Measurements from ENCODE around the gene KLHL34.

Gene KLHL34

DNA sequence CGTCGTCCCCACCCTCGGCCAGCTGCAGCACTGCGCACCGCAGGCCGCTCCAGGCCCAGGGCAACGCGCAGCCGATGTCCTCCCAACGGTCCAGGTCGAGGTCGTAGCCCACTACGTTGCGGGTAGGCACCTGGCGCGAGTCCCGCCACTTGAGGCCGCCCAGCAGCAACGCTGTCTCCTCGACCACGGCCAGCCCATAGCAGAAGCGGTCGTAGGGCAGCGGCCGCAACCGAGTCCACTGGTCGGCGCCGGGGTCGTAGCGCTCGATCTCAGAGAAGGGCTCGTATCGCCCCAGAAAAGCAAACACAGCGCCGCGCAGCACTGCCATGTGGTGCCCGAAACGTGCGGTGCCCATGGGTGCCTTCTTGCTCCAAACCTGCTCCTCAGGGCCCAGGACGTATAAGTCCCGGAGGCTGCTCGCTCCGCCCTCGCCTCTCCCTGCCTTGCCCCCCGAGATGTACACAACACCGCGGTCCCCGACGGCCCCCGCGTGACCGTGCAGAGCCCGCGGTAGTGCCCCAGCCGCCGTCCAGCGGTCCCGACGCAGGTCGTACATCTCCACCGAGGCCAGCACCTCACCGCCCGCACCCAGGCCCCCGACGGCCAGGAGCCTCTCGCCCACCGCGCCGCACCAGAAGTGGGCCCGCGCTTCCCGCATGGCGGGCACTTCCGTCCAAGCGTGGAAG is 2.1 kb downstream of the KLHL34 start:
- no peak for DNase-seq (ENCODE audit: low read depth)

DNA sequence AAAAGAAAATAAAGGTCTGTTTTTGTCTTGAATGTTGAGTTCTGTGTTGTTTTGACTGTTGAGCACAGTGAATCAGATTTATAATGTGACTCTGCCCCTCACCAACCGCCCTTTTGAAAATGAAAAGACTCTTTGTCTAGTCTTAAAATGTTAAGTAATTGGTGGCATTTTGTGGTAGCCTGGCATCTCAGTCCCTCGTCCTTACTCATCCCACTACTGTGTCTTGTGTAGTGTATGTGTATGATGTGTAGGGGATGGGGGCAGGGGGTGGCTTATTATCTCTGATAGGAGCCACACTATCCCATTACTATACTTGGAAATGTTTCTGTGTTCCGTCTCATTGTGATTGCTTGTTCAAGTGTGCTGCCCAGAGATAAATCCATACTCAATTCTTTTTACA is 12.2 kb downstream of the KLHL34 start:
- no peak for DNase-seq (ENCODE audit: low read depth)

DNA sequence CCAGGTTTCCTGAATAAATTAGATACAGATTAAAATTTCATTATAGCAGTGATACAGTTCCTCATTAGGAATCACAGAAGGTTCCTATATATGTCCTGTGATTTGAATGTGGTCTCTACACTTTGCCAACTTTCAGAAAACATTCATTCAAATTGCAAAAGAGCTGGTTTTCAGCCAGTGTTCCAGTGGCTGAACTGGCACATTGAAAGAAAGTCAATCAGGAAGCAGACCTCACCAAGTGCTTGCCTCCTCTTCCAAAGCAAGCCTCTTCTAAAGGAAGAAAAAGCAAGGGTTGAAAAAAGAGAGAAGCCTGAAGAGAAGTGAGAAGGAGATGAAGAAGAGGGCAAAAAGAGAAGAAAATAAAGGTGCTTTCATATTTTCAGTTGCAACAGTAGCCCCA is 12.7 kb downstream of the KLHL34 start:
- no peak for DNase-seq (ENCODE audit: low read depth)

DNA sequence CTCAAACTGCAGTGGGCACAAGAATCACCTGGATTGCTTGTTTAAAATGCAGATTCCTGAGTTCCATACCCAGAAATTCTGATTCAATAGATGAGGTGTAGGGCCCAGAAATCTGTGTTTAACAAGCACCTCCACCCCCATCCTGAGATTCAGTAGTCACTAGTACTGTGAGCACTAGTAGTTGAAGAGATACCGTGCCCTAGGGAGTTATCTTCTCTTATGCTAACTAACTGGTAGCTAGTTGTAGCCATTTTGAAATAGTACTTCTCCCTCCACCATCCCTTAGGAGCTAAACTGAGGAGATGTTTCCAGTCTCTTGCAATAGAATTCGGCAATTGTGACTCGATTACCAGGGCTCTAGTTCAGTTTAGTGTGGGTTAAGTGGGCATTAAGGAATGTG is 18.4 kb downstream of the KLHL34 start:
- no peak for DNase-seq (ENCODE audit: low read depth)

DNA sequence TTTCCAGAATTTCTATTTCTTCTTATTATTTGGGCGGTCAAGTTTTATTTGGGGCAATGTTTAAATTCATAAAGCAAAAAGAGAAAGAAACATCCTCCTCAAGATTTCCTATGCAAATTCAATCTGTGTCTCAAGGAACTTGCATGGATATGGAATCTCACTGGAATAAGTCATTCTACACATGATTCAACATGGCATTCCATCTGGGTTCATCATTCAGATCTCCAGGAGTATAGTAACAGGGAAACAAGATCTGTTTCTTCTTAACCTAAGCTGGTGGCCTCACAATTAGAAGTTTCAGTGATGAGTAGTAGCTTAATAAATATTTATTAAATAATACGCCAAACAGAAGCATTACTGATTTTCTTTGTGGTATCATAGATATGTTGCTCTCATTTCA is 19.8 kb downstream of the KLHL34 start:
- DNase-seq (ENCODE audit: low read depth) = no peak

DNA sequence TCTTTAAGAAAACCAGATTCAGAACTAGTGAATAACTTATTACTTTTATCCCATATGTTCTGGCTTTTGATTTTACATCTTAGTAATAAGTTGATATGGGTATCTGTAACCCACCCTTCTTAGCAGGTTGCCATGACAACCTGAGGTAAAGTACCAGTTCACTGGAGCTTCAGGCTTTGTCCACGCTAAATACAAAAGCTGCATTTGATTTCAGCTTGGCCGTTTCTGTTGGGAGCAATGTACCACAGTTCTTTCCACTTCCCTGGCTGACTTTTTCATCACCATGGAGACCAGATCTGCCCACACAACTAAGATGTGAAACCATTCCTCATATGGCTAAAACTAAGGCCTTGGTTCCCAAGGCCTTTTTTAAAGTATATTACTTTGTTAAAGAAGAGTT is 26.1 kb downstream of the KLHL34 start:
- no peak for DNase-seq (ENCODE audit: low read depth)

DNA sequence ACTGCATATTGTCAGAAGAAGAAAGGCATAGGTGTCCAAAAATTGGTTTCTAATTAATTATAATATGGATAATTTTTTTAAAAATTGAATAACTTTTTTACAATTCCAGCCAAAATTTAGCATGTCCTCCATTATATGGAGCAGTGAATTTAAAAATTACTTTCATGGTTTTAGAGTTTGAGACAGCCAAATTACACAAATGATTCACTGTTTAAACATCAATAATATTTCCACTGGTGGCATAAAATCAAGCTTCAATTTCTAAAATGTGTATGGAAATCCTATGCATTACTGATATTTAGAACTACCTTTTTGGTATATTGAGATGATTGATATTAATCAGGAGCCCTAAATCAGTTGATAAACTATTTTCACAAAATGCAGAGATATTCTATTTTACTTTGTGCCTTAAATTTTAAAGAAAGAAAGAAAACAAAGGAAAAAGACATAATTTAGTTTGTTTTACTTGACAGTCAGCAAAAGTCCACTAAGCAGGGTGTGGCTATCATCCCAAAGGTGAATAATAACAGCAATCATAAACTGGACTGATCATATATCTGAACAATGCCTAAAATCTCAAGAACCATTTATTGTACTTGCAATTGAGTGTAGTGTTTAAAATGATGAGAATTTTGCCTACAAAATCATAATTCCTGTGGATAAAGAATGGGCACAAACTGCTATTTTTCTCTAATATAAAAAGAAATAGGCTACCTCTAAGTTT is 34.2 kb downstream of the KLHL34 start:
- DNase-seq (ENCODE audit: low read depth) = no peak

DNA sequence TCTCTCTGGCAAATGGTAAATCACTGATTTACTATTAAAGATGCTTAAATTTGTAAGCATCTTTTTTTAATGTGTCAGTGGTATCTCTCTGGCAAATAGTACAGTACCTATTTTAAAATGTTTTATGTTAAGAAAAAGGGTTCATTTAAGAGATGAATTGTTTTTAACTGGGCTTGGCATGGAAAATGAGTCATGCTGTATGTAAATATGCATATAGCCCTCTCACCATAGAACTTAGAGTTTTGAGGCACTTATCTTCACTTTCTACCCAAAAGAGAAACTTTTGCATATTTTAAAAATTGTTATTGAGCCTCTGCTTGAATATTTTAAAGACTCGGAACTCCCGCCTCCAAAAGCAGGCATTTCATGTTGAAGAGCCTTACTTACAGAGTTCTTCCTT is 37.9 kb downstream of the KLHL34 start:
- no peak for DNase-seq (ENCODE audit: low read depth)

DNA sequence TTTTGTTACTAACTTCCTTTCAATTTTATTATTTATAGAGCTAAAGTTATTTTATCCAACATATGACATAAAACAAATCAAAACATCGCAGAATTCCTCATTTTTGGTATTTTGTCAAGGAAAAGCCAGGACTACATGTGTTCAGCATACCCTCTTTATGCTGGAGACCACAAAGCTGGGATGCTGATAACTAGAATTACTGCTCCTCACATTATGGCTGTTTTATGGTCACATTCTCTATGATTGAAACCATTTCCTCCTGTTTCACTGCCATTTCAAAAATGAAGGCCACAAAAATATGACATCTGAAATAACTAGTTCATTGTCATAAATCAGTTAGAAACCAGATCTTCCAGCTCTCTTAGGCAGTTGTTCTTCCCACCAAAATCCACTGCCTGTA is 41.7 kb downstream of the KLHL34 start:
- no peak for DNase-seq (ENCODE audit: low read depth)

DNA sequence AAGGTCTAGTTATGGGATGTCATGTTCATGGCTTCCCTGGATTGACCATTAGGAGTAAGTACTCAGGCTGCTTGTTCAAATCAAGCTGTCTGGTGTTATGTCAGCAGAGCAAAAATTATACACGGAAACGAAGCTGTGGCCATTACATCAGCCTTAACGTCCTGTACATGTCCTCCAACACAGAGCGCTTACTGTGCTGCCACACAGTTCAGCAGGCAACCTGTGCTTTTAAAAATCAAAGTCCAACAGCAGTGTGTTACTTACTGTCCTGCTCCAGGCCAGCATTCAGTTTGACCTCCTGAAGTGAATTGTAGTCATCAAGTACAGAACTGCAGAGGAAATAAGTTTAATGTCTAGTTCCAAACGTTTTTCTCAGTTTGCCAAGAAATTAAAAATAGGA is 46.0 kb downstream of the KLHL34 start:
- no peak for DNase-seq (ENCODE audit: low read depth)

DNA sequence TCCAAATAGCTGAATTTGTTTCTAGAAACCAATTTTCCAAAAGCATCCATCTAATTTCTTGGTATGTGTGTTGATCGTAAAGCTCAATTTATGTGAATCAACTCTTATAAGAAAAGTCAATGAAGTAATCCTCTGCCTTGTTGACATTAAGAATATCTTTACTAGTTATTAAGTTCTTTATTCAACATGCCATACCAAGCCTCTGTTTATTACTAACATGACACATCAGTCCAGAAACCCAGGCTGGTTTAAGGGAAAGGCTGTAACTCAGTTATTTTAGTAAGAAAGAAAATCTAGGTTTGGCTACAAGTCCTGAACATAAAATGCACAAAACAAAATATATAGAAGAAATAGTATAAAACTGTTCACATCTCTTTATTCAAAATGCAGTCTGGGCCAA is 48.0 kb downstream of the KLHL34 start:
- DNase-seq (ENCODE audit: low read depth) = no peak

DNA sequence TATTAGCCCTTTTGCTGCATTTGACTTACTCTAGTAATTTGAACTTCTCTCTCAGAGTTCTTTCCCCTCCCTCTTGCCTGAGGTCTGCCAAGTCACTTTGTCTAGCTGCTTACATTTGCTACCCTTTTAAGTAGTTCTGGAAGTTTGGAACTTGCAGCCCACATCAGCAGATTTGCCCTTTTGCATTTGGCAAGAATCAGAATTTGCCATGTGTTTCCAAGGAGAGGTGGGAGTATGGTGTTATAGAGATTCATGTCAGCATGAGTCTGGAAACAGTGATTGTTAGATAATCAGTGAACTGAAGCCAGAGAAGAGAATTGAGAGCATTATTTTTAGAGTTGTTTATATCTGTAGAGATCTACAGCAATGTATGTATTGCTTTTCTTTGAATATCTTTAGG is 52.1 kb downstream of the KLHL34 start:
- no peak for DNase-seq (ENCODE audit: low read depth)
